Neural cell (in vitro differentiated cells): ENCODE measurements around the gene ACKR1.

Experiments
- EP300 ChIP-seq: fragments of 450-650 bp; conservative IDR thresholded peaks from 2 replicates; pipeline ENCODE4 v1.6.1; 2014; ENCODE audit warnings: antibody characterized with exemption, mild to moderate bottlenecking, moderate library complexity; ENCODE audit not compliant: poor library complexity, severe bottlenecking
- EZH2 ChIP-seq: fragments of 200-600, 300-800 bp; shearing (Covaris generic), sonication (generic); IDR thresholded peaks from 2 replicates; pipeline ENCODE4 v1.6.1; 2014; ENCODE audit warnings: antibody characterized with exemption, low read length, borderline replicate concordance, mild to moderate bottlenecking; ENCODE audit not compliant: insufficient read depth, poor library complexity, severe bottlenecking
- MXI1 ChIP-seq: fragments of 450-650 bp; conservative IDR thresholded peaks from 2 replicates; pipeline ENCODE4 v1.6.1; 2014; ENCODE audit warnings: antibody characterized with exemption, mild to moderate bottlenecking; ENCODE audit not compliant: poor library complexity, severe bottlenecking
- POLR2AphosphoS5 ChIP-seq: IDR thresholded peaks from 2 replicates; pipeline ENCODE4 v1.6.1; 2012
- RAD21 ChIP-seq: fragments of 450-650 bp; conservative IDR thresholded peaks from 2 replicates; pipeline ENCODE4 v1.6.1; 2014; ENCODE audit warnings: antibody characterized with exemption, mild to moderate bottlenecking, moderate library complexity
- REST ChIP-seq: IDR thresholded peaks from 2 replicates; pipeline ENCODE4 v1.6.1; 2012; ENCODE audit warnings: borderline replicate concordance
- SMC3 ChIP-seq: fragments of 450-650 bp; conservative IDR thresholded peaks from 2 replicates; pipeline ENCODE4 v1.6.1; 2014; ENCODE audit warnings: antibody characterized with exemption, mild to moderate bottlenecking, moderate library complexity; ENCODE audit not compliant: poor library complexity
- TAF1 ChIP-seq: IDR thresholded peaks from 2 replicates; pipeline ENCODE4 v1.6.1; 2012; ENCODE audit warnings: low read depth
- TF ChIP-seq, protein P1 (sequence below): fragments of 450-650 bp; IDR thresholded peaks from 2 replicates; pipeline ENCODE4 v1.5.1; 2014; ENCODE audit warnings: antibody characterized with exemption, mild to moderate bottlenecking, moderate library complexity; ENCODE audit not compliant: poor library complexity, severe bottlenecking

DNA sequence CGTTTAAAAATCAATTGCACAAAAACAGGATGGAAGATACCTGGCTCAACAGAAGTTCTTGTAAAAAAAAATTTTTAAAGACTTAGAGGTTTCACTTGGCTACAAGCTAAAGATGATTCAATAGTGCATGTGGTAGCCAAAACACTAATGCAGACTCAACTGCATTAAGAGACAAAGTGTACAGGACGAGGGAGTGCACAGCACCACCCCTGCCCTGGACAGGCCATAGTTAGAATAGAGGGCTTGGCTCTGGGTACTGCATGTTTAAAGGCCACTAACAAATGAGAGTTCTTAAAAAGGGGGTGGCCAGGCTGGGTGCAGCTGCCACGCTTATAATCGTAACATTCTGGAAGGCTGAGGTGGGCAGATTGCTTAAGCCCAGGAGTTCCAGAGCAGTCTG is 7.9 kb downstream of the ACKR1 start:
- TF ChIP-seq, protein P1, sequence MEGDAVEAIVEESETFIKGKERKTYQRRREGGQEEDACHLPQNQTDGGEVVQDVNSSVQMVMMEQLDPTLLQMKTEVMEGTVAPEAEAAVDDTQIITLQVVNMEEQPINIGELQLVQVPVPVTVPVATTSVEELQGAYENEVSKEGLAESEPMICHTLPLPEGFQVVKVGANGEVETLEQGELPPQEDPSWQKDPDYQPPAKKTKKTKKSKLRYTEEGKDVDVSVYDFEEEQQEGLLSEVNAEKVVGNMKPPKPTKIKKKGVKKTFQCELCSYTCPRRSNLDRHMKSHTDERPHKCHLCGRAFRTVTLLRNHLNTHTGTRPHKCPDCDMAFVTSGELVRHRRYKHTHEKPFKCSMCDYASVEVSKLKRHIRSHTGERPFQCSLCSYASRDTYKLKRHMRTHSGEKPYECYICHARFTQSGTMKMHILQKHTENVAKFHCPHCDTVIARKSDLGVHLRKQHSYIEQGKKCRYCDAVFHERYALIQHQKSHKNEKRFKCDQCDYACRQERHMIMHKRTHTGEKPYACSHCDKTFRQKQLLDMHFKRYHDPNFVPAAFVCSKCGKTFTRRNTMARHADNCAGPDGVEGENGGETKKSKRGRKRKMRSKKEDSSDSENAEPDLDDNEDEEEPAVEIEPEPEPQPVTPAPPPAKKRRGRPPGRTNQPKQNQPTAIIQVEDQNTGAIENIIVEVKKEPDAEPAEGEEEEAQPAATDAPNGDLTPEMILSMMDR = no peak
- TF ChIP-seq EP300 (no peak), EZH2 (no peak), SMC3 (no peak), REST (no peak), POLR2AphosphoS5 (no peak), TAF1 (no peak), MXI1 (no peak), RAD21 (no peak)
